ENCODE results near the gene RAPGEF1.

The RAPGEF1 gene

GRCh38 chr9:131582056-131582455 is 157.8 kb downstream of the RAPGEF1 start:
- Histone ChIP-seq H3K4me1 (ENCODE audit: control insufficient read depth, insufficient read depth, low read length) (no peaks in the 10 kb centered on the region), H3K9ac (ENCODE audit: low read length) (no peak overlapping the region), H3K9me3 (ENCODE audit: control insufficient read depth, insufficient read depth, low read depth, low read length) (no peaks in the 10 kb centered on the region), H3K27ac (ENCODE audit: low read depth, low read length) (no peak overlapping the region), H3K36me3 (ENCODE audit: control insufficient read depth, insufficient read depth, low read length) (peaks cover 67% of the 10 kb centered on the region), H3K4me3 (ENCODE audit: low read depth, low read length) (no peak overlapping the region), H3K27me3 (ENCODE audit: control insufficient read depth, insufficient read depth, low read length) (no peaks in the 10 kb centered on the region)

GRCh38 chr9:131580358-131580757 is 159.5 kb downstream of the RAPGEF1 start:
- Histone ChIP-seq H3K36me3 (ENCODE audit: control insufficient read depth, insufficient read depth, low read length) (peaks cover 70% of the 10 kb centered on the region), H3K4me1 (ENCODE audit: control insufficient read depth, insufficient read depth, low read length) (no peaks in the 10 kb centered on the region), H3K27me3 (ENCODE audit: control insufficient read depth, insufficient read depth, low read length) (no peaks in the 10 kb centered on the region), H3K4me3 (ENCODE audit: low read depth, low read length) (no peak overlapping the region), H3K9ac (ENCODE audit: low read length) (no peak overlapping the region), H3K9me3 (ENCODE audit: control insufficient read depth, insufficient read depth, low read depth, low read length) (no peaks in the 10 kb centered on the region), H3K27ac (ENCODE audit: low read depth, low read length) (no peak overlapping the region)

- Histone ChIP-seq H3K9me3 (ENCODE audit: control insufficient read depth, insufficient read depth, low read depth, low read length) (no peaks in the 10 kb centered on the region), H3K27ac (ENCODE audit: low read depth, low read length) (no peak overlapping the region), H3K4me1 (ENCODE audit: control insufficient read depth, insufficient read depth, low read length) (no peaks in the 10 kb centered on the region), H3K4me3 (ENCODE audit: low read depth, low read length) (no peak overlapping the region), H3K9ac (ENCODE audit: low read length) (no peak overlapping the region), H3K27me3 (ENCODE audit: control insufficient read depth, insufficient read depth, low read length) (no peaks in the 10 kb centered on the region), H3K36me3 (ENCODE audit: control insufficient read depth, insufficient read depth, low read length) (peaks cover 66% of the 10 kb centered on the region)
Measured at GRCh38 chr9:131579789-131580211, 160.1 kb downstream of the RAPGEF1 start.

- Histone ChIP-seq H3K27ac (ENCODE audit: low read depth, low read length) (no peak overlapping the region), H3K9me3 (ENCODE audit: control insufficient read depth, insufficient read depth, low read depth, low read length) (no peaks in the 10 kb centered on the region), H3K36me3 (ENCODE audit: control insufficient read depth, insufficient read depth, low read length) (peaks cover 57% of the 10 kb centered on the region), H3K4me3 (ENCODE audit: low read depth, low read length) (no peak overlapping the region), H3K4me1 (ENCODE audit: control insufficient read depth, insufficient read depth, low read length) (no peaks in the 10 kb centered on the region), H3K27me3 (ENCODE audit: control insufficient read depth, insufficient read depth, low read length) (no peaks in the 10 kb centered on the region), H3K9ac (ENCODE audit: low read length) (no peak overlapping the region)
Measured at GRCh38 chr9:131578731-131579504, 161.0 kb downstream of the RAPGEF1 start.

GRCh38 chr9:131578021-131578420 is 161.9 kb downstream of the RAPGEF1 start:
- H3K9me3 ChIP-seq (ENCODE audit: control insufficient read depth, insufficient read depth, low read depth, low read length), result no peaks in the 10 kb centered on the region
- H3K4me1 ChIP-seq (ENCODE audit: control insufficient read depth, insufficient read depth, low read length), result no peaks in the 10 kb centered on the region
- H3K27ac ChIP-seq (ENCODE audit: low read depth, low read length), result no peak overlapping the region
- no peaks in the 10 kb centered on the region for H3K27me3 ChIP-seq (ENCODE audit: control insufficient read depth, insufficient read depth, low read length)
- H3K9ac ChIP-seq (ENCODE audit: low read length), result no peak overlapping the region
- no peak overlapping the region for H3K4me3 ChIP-seq (ENCODE audit: low read depth, low read length)
- H3K36me3 ChIP-seq (ENCODE audit: control insufficient read depth, insufficient read depth, low read length), result peaks cover 48% of the 10 kb centered on the region

GRCh38 chr9:131577005-131578000 is 162.6 kb downstream of the RAPGEF1 start:
- Histone ChIP-seq H3K27me3 (ENCODE audit: control insufficient read depth, insufficient read depth, low read length) (no peaks in the 10 kb centered on the region), H3K4me1 (ENCODE audit: control insufficient read depth, insufficient read depth, low read length) (no peaks in the 10 kb centered on the region), H3K36me3 (ENCODE audit: control insufficient read depth, insufficient read depth, low read length) (peaks cover 45% of the 10 kb centered on the region)

GRCh38 chr9:131575946-131576853 is 163.7 kb downstream of the RAPGEF1 start:
- no peaks in the 10 kb centered on the region for H3K27me3 ChIP-seq (ENCODE audit: control insufficient read depth, insufficient read depth, low read length)
- no peaks in the 10 kb centered on the region for H3K9me3 ChIP-seq (ENCODE audit: control insufficient read depth, insufficient read depth, low read depth, low read length)
- H3K27ac ChIP-seq (ENCODE audit: low read depth, low read length), result no peak overlapping the region
- no peaks in the 10 kb centered on the region for H3K4me1 ChIP-seq (ENCODE audit: control insufficient read depth, insufficient read depth, low read length)
- no peak overlapping the region for H3K9ac ChIP-seq (ENCODE audit: low read length)
- H3K36me3 ChIP-seq (ENCODE audit: control insufficient read depth, insufficient read depth, low read length), result peaks cover 36% of the 10 kb centered on the region
- H3K4me3 ChIP-seq (ENCODE audit: low read depth, low read length), result no peak overlapping the region

More at GRCh38 chr9:131577005-131578000, 162.6 kb downstream of the RAPGEF1 start:
- H3K27ac ChIP-seq (ENCODE audit: low read depth, low read length), result no peak overlapping the region
- no peak overlapping the region for H3K4me3 ChIP-seq (ENCODE audit: low read depth, low read length)
- H3K9me3 ChIP-seq (ENCODE audit: control insufficient read depth, insufficient read depth, low read depth, low read length), result no peaks in the 10 kb centered on the region
- no peak overlapping the region for H3K9ac ChIP-seq (ENCODE audit: low read length)

GRCh38 chr9:131574730-131575640 is 164.9 kb downstream of the RAPGEF1 start:
- Histone ChIP-seq H3K27ac (ENCODE audit: low read depth, low read length) (no peak overlapping the region), H3K9me3 (ENCODE audit: control insufficient read depth, insufficient read depth, low read depth, low read length) (no peaks in the 10 kb centered on the region), H3K27me3 (ENCODE audit: control insufficient read depth, insufficient read depth, low read length) (no peaks in the 10 kb centered on the region), H3K36me3 (ENCODE audit: control insufficient read depth, insufficient read depth, low read length) (peaks cover 28% of the 10 kb centered on the region), H3K9ac (ENCODE audit: low read length) (no peak overlapping the region), H3K4me1 (ENCODE audit: control insufficient read depth, insufficient read depth, low read length) (no peaks in the 10 kb centered on the region), H3K4me3 (ENCODE audit: low read depth, low read length) (no peak overlapping the region)

- no peak overlapping the region for H3K27ac ChIP-seq (ENCODE audit: low read depth, low read length)
- H3K9me3 ChIP-seq (ENCODE audit: control insufficient read depth, insufficient read depth, low read depth, low read length), result peaks cover 20% of the 10 kb centered on the region; the same call in 1 of the 2 replicates
- H3K36me3 ChIP-seq (ENCODE audit: control insufficient read depth, insufficient read depth, low read length), result peaks cover 7% of the 10 kb centered on the region; the same call in 1 of the 2 replicates
Measured at GRCh38 chr9:131567910-131568309, 172.0 kb downstream of the RAPGEF1 start.

More at GRCh38 chr9:131567910-131568309, 172.0 kb downstream of the RAPGEF1 start:
- no peaks in the 10 kb centered on the region for H3K27me3 ChIP-seq (ENCODE audit: control insufficient read depth, insufficient read depth, low read length)
- H3K9ac ChIP-seq (ENCODE audit: low read length), result no peak overlapping the region
- H3K4me1 ChIP-seq (ENCODE audit: control insufficient read depth, insufficient read depth, low read length), result no peaks in the 10 kb centered on the region
- no peak overlapping the region for H3K4me3 ChIP-seq (ENCODE audit: low read depth, low read length)

All from HUES6 (cell line).